H1 (cell line): Measurements from ENCODE around the gene MBOAT2. TPM values are rescaled to one million over a fixed set of nuclear protein-coding genes. Genes with fewer than 3 reads are reported as not detected.

Experiments
- CTCF ChIA-PET: fragments of 300-600 bp; sonication (Branson Sonifier 250); formaldehyde crosslinking; loops from one replicate; lab custom pipeline; 2021; ENCODE audit not compliant: partially characterized antibody; lab: Charles Lee
- POLR2A ChIA-PET: fragments of 300-600 bp; sonication (Branson Sonifier 250); formaldehyde crosslinking; loops from one replicate; lab custom pipeline; 2021; ENCODE audit warnings: inconsistent platforms; ENCODE audit not compliant: partially characterized antibody; lab: Charles Lee
- DNase-seq, 2 experiments: peaks; one replicate each; pipeline versions ENCODE4 v3.0.0 to v3.0.0-alpha.2; 2010 to 2022; ENCODE audit warnings: low spot score in 2 of 2, low read depth in 1 of 2, mixed read lengths in 1 of 2
- FAIRE-seq: peaks from 2 replicates; lab custom pipeline; 2011; peaks lifted over from hg19 to GRCh38; lab: Jason Lieb, UNC
- H2AFZ ChIP-seq: 2 replicates; pipeline ENCODE4 v1.8.1; 2012; ENCODE audit warnings: low read length, inconsistent platforms
- H2AK5ac ChIP-seq: 2 replicates; pipeline ENCODE4 v1.6.1; 2013; ENCODE audit warnings: low read depth, low read length
- H2BK120ac ChIP-seq: replicated peaks from 2 replicates; pipeline ENCODE3; 2013; ENCODE audit warnings: low read depth, low read length, inconsistent platforms
- H2BK12ac ChIP-seq: 2 replicates; pipeline ENCODE4 v1.6.1; 2013; ENCODE audit warnings: low read depth, low read length
- H2BK15ac ChIP-seq: 2 replicates; pipeline ENCODE4 v1.6.1; 2013; ENCODE audit warnings: low read length
- H2BK20ac ChIP-seq: 2 replicates; pipeline ENCODE4 v1.6.1; 2013; ENCODE audit warnings: low read length
- H2BK5ac ChIP-seq: 2 replicates; pipeline ENCODE4 v1.6.1; 2013; ENCODE audit warnings: low read depth, low read length
- H3K14ac ChIP-seq: 2 replicates; pipeline ENCODE4 v1.6.1; 2013; ENCODE audit warnings: inconsistent platforms; ENCODE audit not compliant: insufficient read length
- H3K18ac ChIP-seq: 2 replicates; pipeline ENCODE4 v1.6.1; 2013; ENCODE audit warnings: low read length; ENCODE audit errors: extremely low read depth
- H3K23ac ChIP-seq: 2 replicates; pipeline ENCODE4 v1.6.1; 2013; ENCODE audit warnings: inconsistent platforms; ENCODE audit not compliant: insufficient read length
- H3K23me2 ChIP-seq: 2 replicates; pipeline ENCODE4 v1.6.1; 2013; ENCODE audit warnings: low read depth, low read length
- H3K27ac ChIP-seq: 2 replicates; pipeline ENCODE4 v1.6.1; 2011; ENCODE audit warnings: low read depth, low read length, inconsistent platforms
- H3K27me3 ChIP-seq, 4 experiments: replicated peaks in 1 of 4; 1 replicate in 1 of 4; 2 replicates in 3 of 4; pipeline versions ENCODE4 v1.6.1 to v1.8.1; 2011 to 2013; ENCODE audit warnings: low read length in 3 of 4, mild to moderate bottlenecking in 3 of 4, inconsistent platforms in 2 of 4, mixed read lengths in 2 of 4, moderate library complexity in 1 of 4; ENCODE audit not compliant: control insufficient read depth in 3 of 4, insufficient read depth in 3 of 4; ENCODE audit errors: extremely low read depth in 1 of 4
- H3K36me3 ChIP-seq, 4 experiments: 2 replicates each; pipeline versions ENCODE4 v1.6.1 to v1.8.1; 2011 to 2013; ENCODE audit warnings: mild to moderate bottlenecking in 4 of 4, low read length in 3 of 4, moderate library complexity in 2 of 4, control low read depth in 1 of 4, inconsistent platforms in 1 of 4; ENCODE audit not compliant: insufficient read depth in 4 of 4, control insufficient read depth in 2 of 4
- H3K4ac ChIP-seq: replicated peaks from 2 replicates; pipeline ENCODE3; 2013; ENCODE audit warnings: low read length, low read depth, mixed read lengths, inconsistent platforms; ENCODE audit not compliant: insufficient read length
- H3K4me1 ChIP-seq, 4 experiments: replicated peaks in 1 of 4; 1 replicate in 1 of 4; 2 replicates in 3 of 4; pipeline versions ENCODE4 v1.6.1 to v1.8.1; 2011 to 2013; ENCODE audit warnings: low read length in 3 of 4, inconsistent platforms in 2 of 4, mixed read lengths in 1 of 4; ENCODE audit not compliant: insufficient read depth in 4 of 4, control insufficient read depth in 3 of 4
- H3K4me2 ChIP-seq, 2 experiments: 2 replicates each; pipeline versions ENCODE4 v1.6.1 to v1.8.1; 2011 to 2013; ENCODE audit warnings: low read depth in 2 of 2, low read length in 2 of 2, control low read depth in 1 of 2, inconsistent platforms in 1 of 2, mild to moderate bottlenecking in 1 of 2; ENCODE audit not compliant: insufficient read depth in 1 of 2
- H3K4me3 ChIP-seq, 4 experiments: fragments of 200-600, 300-600 bp in 1 of 4; sonication (generic), shearing (Covaris generic), sonication (Bioruptor Twin) in 1 of 4; 2 replicates each; pipeline versions ENCODE4 v1.5.1 to v1.8.1; 2011 to 2016; ENCODE audit warnings: low read length in 4 of 4, low read depth in 3 of 4, control low read depth in 2 of 4, inconsistent platforms in 2 of 4, mild to moderate bottlenecking in 2 of 4, mixed read lengths in 1 of 4, moderate library complexity in 1 of 4; ENCODE audit not compliant: insufficient read depth in 2 of 4; ENCODE audit errors: extremely low read depth in 1 of 4
- H3K56ac ChIP-seq: replicated peaks from 2 replicates; pipeline ENCODE3; 2013; ENCODE audit warnings: low read depth, mild to moderate bottlenecking, mixed read lengths, low read length, inconsistent platforms; ENCODE audit not compliant: insufficient read length
- H3K79me1 ChIP-seq: 2 replicates; pipeline ENCODE4 v1.6.1; 2013; ENCODE audit warnings: low read depth, low read length, control low read depth
- H3K79me2 ChIP-seq, 2 experiments: 2 replicates each; pipeline versions ENCODE4 v1.6.1 to v1.8.1; 2012 to 2013; ENCODE audit warnings: low read length in 2 of 2, mild to moderate bottlenecking in 2 of 2, inconsistent platforms in 1 of 2; ENCODE audit not compliant: insufficient read depth in 2 of 2, control insufficient read depth in 1 of 2
- H3K9ac ChIP-seq, 4 experiments: replicated peaks in 1 of 4; 1 replicate in 1 of 4; 2 replicates in 3 of 4; pipeline versions ENCODE4 v1.6.1 to v1.8.1; 2011 to 2013; ENCODE audit warnings: low read depth in 3 of 4, low read length in 3 of 4, control low read depth in 2 of 4, mild to moderate bottlenecking in 2 of 4, moderate library complexity in 2 of 4, inconsistent platforms in 1 of 4; ENCODE audit errors: extremely low read depth in 1 of 4
- H3K9me3 ChIP-seq, 2 experiments: 2 replicates each; pipeline versions ENCODE4 v1.6.1 to v1.8.1; 2012 to 2013; ENCODE audit warnings: mild to moderate bottlenecking in 2 of 2, moderate library complexity in 2 of 2, control low read depth in 1 of 2, inconsistent platforms in 1 of 2, low read depth in 1 of 2, low read length in 1 of 2, mixed read lengths in 1 of 2; ENCODE audit not compliant: insufficient read depth in 2 of 2
- H4K20me1 ChIP-seq, 2 experiments: replicated peaks in 1 of 2; 2 replicates each; pipeline versions ENCODE3 to v1.8.1; 2011 to 2013; ENCODE audit warnings: inconsistent platforms in 2 of 2, low read length in 2 of 2, mild to moderate bottlenecking in 1 of 2; ENCODE audit not compliant: insufficient read depth in 2 of 2, control insufficient read depth in 1 of 2
- H4K5ac ChIP-seq: 2 replicates; pipeline ENCODE4 v1.6.1; 2013; ENCODE audit warnings: low read length, low read depth, mixed read lengths, inconsistent platforms; ENCODE audit not compliant: insufficient read length
- H4K8ac ChIP-seq: 2 replicates; pipeline ENCODE4 v1.8.0; 2013; ENCODE audit warnings: mild to moderate bottlenecking, moderate library complexity, low read length, inconsistent platforms; ENCODE audit not compliant: insufficient read depth; ENCODE audit errors: extremely low read depth
- H4K91ac ChIP-seq: replicated peaks from 2 replicates; pipeline ENCODE3; 2013; ENCODE audit warnings: low read length, mixed read lengths, inconsistent platforms; ENCODE audit not compliant: insufficient read length
- POLR2A ChIP-seq, 2 experiments: IDR thresholded peaks; 1 replicate in 1 of 2; 2 replicates in 1 of 2; pipeline ENCODE4 v1.6.1; 2011; ENCODE audit warnings: low read depth in 2 of 2, low read length in 2 of 2, mild to moderate bottlenecking in 2 of 2; ENCODE audit errors: control extremely low read depth in 1 of 2
- SIRT6 ChIP-seq: IDR thresholded peaks from one replicate; pipeline ENCODE4 v1.7.1; 2012; ENCODE audit warnings: low read length, inconsistent platforms
- WGBS, 2 experiments: shearing (Covaris generic) in 1 of 2; methylation state at CpG; one replicate each; pipeline versions ENCODE4 v1.1.6 to v1.1.7; 2013 to 2015; ENCODE audit warnings: low lambda C conversion rate in 2 of 2, mixed read lengths in 2 of 2, inconsistent platforms in 1 of 2, low coverage in 1 of 2, missing lambda C conversion rate in 1 of 2; ENCODE audit not compliant: insufficient replicate concordance in 2 of 2, insufficient coverage in 1 of 2, insufficient read length in 1 of 2; ENCODE audit errors: extremely low coverage in 1 of 2, missing lambda C conversion rate in 1 of 2; 5-methylcytosine and 5-hydroxymethylcytosine counted together
- polyA plus RNA-seq, 7 experiments: library from polyadenylated mRNA; depleted of rRNA in 3 of 7; stranded (reverse) in 5 of 7; unstranded in 2 of 7; fragments of >200 nt in 5 of 7; fragments of 200-250 nt in 2 of 7; gene quantifications; 1 replicate in 5 of 7; 2 replicates in 1 of 7; 4 replicates in 1 of 7; pipeline versions ENCODE4 v1.2.1 to v1.2.3, GENCODE V29; 2011 to 2013; ENCODE audit warnings: missing spikeins in 2 of 7, mixed read lengths in 2 of 7
- total RNA-seq: library from RNA; stranded (reverse); fragmentation: NEBNext Ultra II Directional; extraction: Animal tissue kit (Norgen Biotek cat#: 25700); gene quantifications from 2 replicates; pipeline ENCODE4 v1.2.1, GENCODE V29; 2021

Gene MBOAT2
- total and polyA plus RNA-seq, 2 of the 8 experiments (the other 6 are each of a cell fraction or from before 2014, with no cell fraction given), result 11.2 to 23.4 TPM

GRCh38 chr2:8822218-8822617 lies 181.3 kb downstream of the MBOAT2 start:
- CTCF ChIA-PET, result interaction anchor here (0.6 to 1.6 kb wide), 4 partner anchors 21 to 311 kb away, joined by 3 to 4 read pairs (median 4); no protein-coding TSS in a partner anchor
- H3K4me3 ChIP-seq, result no peak overlapping the region
- no peak overlapping the region for H3K23ac ChIP-seq
- H2BK5ac ChIP-seq, result no peak overlapping the region
- no peak overlapping the region for H3K4me2 ChIP-seq
- H3K36me3 ChIP-seq, result peaks cover 0 to 3% (median 0%) of the 10 kb centered on the region in 4 experiments; a peak in 2 of 8 replicates
- H3K18ac ChIP-seq, result no peak overlapping the region
- no peaks in the 10 kb centered on the region for H3K79me2 ChIP-seq
- no peak overlapping the region for H3K27ac ChIP-seq
- no peak for FAIRE-seq
- H2BK20ac ChIP-seq, result no peak overlapping the region
- H3K27me3 ChIP-seq, result no peaks in the 10 kb centered on the region
- no peak overlapping the region for H3K4ac ChIP-seq
- TF ChIP-seq POLR2A (IDR thresholded peaks at IDR 0.05; ENCODE audit: control extremely low read depth in 1 of 2, low read depth in 2 of 2, low read length in 2 of 2), result no peak
- no peak for TF ChIP-seq SIRT6
- H2AFZ ChIP-seq, result no peak overlapping the region
- no peak overlapping the region for H3K56ac ChIP-seq
- H2BK15ac ChIP-seq, result no peak overlapping the region
- H3K79me1 ChIP-seq, result no peaks in the 10 kb centered on the region
- H4K8ac ChIP-seq, result no peak overlapping the region; the same call in 1 of the 2 replicates
- H3K4me1 ChIP-seq, result no peaks in the 10 kb centered on the region
- no peak overlapping the region for H2BK120ac ChIP-seq
- no peak for DNase-seq
- H3K14ac ChIP-seq, result no peak overlapping the region
- POLR2A ChIA-PET, result interaction anchor here (0.9 kb wide), 1 partner anchor 9 kb away, joined by 3 read pairs; no protein-coding TSS in a partner anchor
- H2AK5ac ChIP-seq, result no peak overlapping the region
- H3K9me3 ChIP-seq, result no peaks in the 10 kb centered on the region
- H4K20me1 ChIP-seq, result no peaks in the 10 kb centered on the region
- no peaks in the 10 kb centered on the region for H3K23me2 ChIP-seq
- H4K91ac ChIP-seq, result no peak overlapping the region
- H3K9ac ChIP-seq, result no peak overlapping the region
- no peak overlapping the region for H4K5ac ChIP-seq
- 86% methylated on average over 4 of the region's 4 CpGs; no CpG with 5 or more reads in 1 of the 2 experiments for WGBS, 2 experiments
- no peak overlapping the region for H2BK12ac ChIP-seq
